ENCODE results near the gene FLVCR2. TPM values are rescaled to one million over a fixed set of nuclear protein-coding genes. Genes with fewer than 3 reads are reported as not detected.
A peak's percentile ranks its signal among the peaks of the same experiment; 100 is the strongest.

FLVCR2 gene
- total RNA-seq, 1 donor from 2014 or later = 1.7 TPM

- TF ChIP-seq, protein P1, sequence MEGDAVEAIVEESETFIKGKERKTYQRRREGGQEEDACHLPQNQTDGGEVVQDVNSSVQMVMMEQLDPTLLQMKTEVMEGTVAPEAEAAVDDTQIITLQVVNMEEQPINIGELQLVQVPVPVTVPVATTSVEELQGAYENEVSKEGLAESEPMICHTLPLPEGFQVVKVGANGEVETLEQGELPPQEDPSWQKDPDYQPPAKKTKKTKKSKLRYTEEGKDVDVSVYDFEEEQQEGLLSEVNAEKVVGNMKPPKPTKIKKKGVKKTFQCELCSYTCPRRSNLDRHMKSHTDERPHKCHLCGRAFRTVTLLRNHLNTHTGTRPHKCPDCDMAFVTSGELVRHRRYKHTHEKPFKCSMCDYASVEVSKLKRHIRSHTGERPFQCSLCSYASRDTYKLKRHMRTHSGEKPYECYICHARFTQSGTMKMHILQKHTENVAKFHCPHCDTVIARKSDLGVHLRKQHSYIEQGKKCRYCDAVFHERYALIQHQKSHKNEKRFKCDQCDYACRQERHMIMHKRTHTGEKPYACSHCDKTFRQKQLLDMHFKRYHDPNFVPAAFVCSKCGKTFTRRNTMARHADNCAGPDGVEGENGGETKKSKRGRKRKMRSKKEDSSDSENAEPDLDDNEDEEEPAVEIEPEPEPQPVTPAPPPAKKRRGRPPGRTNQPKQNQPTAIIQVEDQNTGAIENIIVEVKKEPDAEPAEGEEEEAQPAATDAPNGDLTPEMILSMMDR (IDR thresholded peaks at IDR 0.05) = no peak
- H3K27me3 Mint-ChIP-seq (ENCODE audit: low read depth) = peaks cover 25% of the 10 kb centered on the region
- no peaks in the 10 kb centered on the region for H3K9me3 Mint-ChIP-seq (ENCODE audit: low read depth)
- no peak for DNase-seq (ENCODE audit: low spot score)
- H3K4me3 Mint-ChIP-seq (ENCODE audit: unreplicated experiment) = no peak overlapping the region
- H3K4me1 Mint-ChIP-seq (ENCODE audit: low read depth) = peaks cover 5% of the 10 kb centered on the region
- no peaks in the 10 kb centered on the region for H3K36me3 Mint-ChIP-seq (ENCODE audit: low read depth)
- no peak overlapping the region for H3K27ac Mint-ChIP-seq (ENCODE audit: unreplicated experiment)
Measured at GRCh38 chr14:75554482-75554881, 23.9 kb upstream of the FLVCR2 start.

GRCh38 chr14:75558440-75558839 lies 20.0 kb upstream of the FLVCR2 start:
- peaks cover 25% of the 10 kb centered on the region for H3K27me3 Mint-ChIP-seq (ENCODE audit: low read depth)
- no peak overlapping the region for H3K27ac Mint-ChIP-seq (ENCODE audit: unreplicated experiment)
- H3K4me1 Mint-ChIP-seq (ENCODE audit: low read depth) = peaks cover 5% of the 10 kb centered on the region
- TF ChIP-seq, protein P1 (IDR thresholded peaks at IDR 0.05) = no peak
- H3K9me3 Mint-ChIP-seq (ENCODE audit: low read depth) = no peaks in the 10 kb centered on the region
- no peaks in the 10 kb centered on the region for H3K36me3 Mint-ChIP-seq (ENCODE audit: low read depth)
- DNase-seq (ENCODE audit: low spot score) = no peak
- no peak overlapping the region for H3K4me3 Mint-ChIP-seq (ENCODE audit: unreplicated experiment)

GRCh38 chr14:75559045-75559444 lies 19.4 kb upstream of the FLVCR2 start:
- TF ChIP-seq, protein P1 (IDR thresholded peaks at IDR 0.05) = no peak
- DNase-seq (ENCODE audit: low spot score) = no peak
- Mint-ChIP-seq H3K9me3 (ENCODE audit: low read depth) (no peaks in the 10 kb centered on the region), H3K36me3 (ENCODE audit: low read depth) (no peaks in the 10 kb centered on the region), H3K4me1 (ENCODE audit: low read depth) (peaks cover 5% of the 10 kb centered on the region), H3K27ac (ENCODE audit: unreplicated experiment) (no peak overlapping the region), H3K4me3 (ENCODE audit: unreplicated experiment) (no peak overlapping the region), H3K27me3 (ENCODE audit: low read depth) (peaks cover 24% of the 10 kb centered on the region)

DNA sequence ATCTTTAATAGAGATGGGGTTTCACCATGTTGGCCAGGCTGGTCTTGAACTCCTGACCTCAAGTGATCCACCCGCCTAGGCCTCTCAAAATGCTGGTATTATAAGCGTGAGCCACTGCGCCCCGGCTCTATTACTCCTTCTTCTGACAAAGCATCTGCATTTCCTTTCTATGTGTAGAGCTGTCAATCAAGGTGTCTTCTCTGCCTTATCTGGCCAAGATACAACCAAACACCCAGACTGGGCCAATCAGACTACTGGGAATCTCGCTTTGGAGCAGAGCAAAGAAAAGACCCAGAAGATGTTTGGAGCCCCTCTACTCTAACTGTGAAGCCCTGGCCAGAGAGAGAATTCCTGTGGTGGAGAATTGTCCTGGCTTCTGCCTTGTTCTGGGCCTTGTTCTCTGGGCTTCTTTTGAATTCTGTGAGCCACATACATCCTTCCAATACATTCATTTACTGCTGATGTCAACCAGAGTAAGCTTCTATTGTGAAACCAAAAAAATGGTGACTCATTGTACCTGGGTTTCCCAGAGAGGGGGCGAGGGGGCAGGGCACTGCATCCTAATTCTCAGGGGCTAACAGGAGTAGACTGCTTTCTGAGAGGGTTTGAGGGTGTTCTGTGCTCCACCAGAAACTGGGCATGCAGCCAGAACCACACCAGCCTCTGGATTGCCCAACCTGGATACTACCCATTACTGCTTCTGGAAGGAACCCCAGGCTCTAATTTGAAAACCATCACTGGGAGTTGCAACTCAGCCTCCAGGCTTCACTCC lies 18.8 kb upstream of the FLVCR2 start:
- Mint-ChIP-seq H3K27me3 (ENCODE audit: low read depth) (peaks cover 27% of the 10 kb centered on the region), H3K4me3 (ENCODE audit: unreplicated experiment) (no peak overlapping the region), H3K4me1 (ENCODE audit: low read depth) (peaks cover under 1% of the 10 kb centered on the region), H3K9me3 (ENCODE audit: low read depth) (no peaks in the 10 kb centered on the region), H3K27ac (ENCODE audit: unreplicated experiment) (no peak overlapping the region), H3K36me3 (ENCODE audit: low read depth) (no peaks in the 10 kb centered on the region)
- DNase-seq (ENCODE audit: low spot score) = no peak
- TF ChIP-seq, protein P1 (IDR thresholded peaks at IDR 0.05) = no peak

- peaks cover 2% of the 10 kb centered on the region for H3K36me3 Mint-ChIP-seq (ENCODE audit: low read depth)
Measured at GRCh38 chr14:75561013-75561432, 17.4 kb upstream of the FLVCR2 start.

More at GRCh38 chr14:75561013-75561432, 17.4 kb upstream of the FLVCR2 start:
- no peaks in the 10 kb centered on the region for H3K4me1 Mint-ChIP-seq (ENCODE audit: low read depth)
- no peak overlapping the region for H3K4me3 Mint-ChIP-seq (ENCODE audit: unreplicated experiment)
- DNase-seq (ENCODE audit: low spot score) = no peak
- TF ChIP-seq, protein P1 (IDR thresholded peaks at IDR 0.05) = peak; percentile 93
- peaks cover 36% of the 10 kb centered on the region for H3K27me3 Mint-ChIP-seq (ENCODE audit: low read depth)
- no peak overlapping the region for H3K27ac Mint-ChIP-seq (ENCODE audit: unreplicated experiment)
- H3K9me3 Mint-ChIP-seq (ENCODE audit: low read depth) = no peaks in the 10 kb centered on the region

Data from chondrocyte (in vitro differentiated cells).